GM18498 (cell line): ENCODE results near the gene SART3.

ENCODE experiments used
- ATAC-seq: cut with Tn5 transposase; IDR thresholded peaks from one replicate; pipeline ENCODE4 v1.9.1; 2021; ENCODE audit warnings: mild to moderate bottlenecking, moderate library complexity; ENCODE audit not compliant: unreplicated experiment

Gene SART3

DNA sequence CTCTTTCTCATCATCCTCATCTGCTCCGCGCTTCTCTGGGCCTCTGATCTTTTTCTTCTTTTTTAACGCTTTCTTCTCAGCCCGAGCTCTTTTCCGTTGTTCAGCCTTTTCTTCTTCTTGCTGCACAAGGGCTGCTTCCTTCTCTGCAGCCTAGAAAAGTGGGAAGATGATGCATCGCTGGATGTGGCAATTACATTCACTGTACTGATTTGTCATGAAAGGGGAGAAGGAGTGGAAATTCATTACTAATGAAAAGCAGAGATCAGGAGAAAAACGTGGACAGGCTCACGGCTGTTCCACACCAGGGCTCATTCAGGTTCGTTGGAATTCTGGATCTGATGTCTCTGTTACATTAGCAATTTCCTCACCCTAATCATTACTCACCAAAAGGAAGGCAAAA is 30.8 kb downstream of the SART3 start:
- ATAC-seq, result no peak

DNA sequence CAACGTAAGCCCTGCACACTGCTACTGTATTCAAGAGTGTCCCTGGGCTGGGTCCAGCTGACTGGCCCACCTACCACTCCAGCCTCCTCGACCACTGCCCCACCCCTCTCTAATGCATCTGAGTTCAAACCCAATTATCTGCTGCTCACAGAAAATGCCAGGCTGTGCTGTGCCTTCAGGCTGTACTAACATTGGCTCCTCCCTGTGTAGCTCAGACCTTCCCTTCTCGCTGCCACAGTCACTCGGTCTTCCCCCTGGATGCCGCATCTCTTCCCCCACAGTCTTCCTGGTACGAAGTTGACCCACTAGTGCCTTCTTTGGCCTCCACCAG is 33.8 kb downstream of the SART3 start:
- ATAC-seq, result no peak

DNA sequence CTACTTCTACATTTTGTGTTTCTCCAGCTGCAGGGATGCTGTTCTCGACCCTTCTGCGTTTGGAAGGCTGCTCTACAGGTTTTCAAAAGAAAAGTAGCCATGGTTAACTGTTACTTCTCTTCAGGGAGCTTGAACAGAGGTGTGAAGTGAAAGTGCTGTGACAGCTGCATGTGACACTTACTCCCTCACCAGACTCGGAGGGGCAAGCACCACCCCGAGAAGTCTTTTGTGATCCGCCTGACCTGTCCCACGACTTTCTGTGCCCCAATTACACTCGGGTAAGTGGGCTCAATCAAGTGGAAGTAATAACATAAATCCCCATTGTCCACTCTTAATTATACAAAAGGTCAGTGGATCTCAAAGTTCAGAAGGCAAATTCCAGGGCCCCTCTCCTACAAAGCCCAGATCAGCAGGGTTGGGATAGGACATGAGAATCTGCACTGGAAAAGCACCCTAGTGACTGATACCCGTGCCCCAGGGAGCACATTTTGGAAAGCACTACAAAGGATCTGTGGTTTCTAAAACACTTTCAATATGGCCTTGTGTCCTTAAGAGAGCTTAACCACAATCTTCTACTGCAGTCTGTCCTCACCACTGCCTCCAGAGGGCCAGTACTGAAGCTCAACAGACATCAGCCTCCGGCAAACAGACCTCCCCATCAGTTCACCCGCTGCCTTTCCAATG is 34.3 kb downstream of the SART3 start:
- ATAC-seq, result no peak

DNA sequence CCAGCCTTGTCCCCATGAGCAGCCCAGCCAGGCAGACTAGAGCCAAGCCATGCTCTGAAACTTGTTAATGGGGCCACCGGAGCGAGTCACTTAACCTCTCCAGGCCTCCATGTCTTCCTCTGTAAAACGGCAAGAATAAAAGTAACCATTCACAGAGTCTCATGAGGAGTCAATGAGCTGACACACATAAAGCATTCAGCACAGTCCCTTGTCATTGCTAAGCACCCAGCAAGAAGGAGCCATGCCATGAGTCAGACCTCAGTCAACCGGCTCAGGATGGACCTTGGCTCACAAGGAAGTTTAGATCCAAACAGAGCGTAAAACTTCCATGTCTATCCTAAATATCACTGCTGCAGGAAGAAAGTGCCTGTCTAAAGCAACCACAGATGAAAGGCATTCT is 35.3 kb downstream of the SART3 start:
- no peak for ATAC-seq

DNA sequence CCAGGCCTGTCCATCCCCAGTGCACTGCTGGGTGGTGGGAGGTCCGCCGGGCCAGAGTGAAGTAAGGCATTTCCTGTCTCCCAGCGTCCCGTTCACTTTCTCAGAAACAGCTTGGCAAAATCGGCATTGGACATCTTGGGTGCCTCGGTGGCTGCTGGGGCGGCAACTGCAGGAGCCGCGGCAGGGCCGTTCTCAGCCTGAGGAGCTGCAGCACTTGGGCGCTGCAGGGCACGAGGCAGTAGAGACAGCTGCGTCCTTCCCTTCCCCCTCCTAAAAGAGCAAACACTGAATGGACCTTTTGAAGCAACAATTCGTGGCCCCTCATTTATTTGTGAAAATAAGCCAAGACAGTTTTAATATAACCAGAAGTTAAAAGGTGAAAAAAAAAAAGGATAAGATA is 37.6 kb downstream of the SART3 start:
- no peak for ATAC-seq

DNA sequence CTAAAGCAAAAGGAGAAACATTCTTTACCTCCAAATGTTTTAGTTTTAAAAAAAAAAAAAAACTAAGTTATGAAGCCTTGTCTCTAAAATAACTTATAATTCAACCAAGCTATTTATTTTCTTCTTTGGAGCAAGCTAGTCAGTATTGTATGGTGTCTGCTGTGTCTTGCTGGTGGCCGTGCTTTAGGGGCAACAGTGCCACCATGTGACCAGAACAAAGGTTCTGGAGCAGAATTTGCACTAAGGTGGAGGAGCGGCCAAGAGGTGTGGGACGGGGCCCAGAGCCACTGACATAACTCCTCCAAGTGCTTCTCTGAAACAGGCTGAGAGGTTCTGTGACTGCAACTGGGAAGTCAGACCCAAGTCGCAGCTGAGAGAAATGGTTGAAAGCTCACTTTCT is 41.4 kb downstream of the SART3 start:
- ATAC-seq, result no peak

DNA sequence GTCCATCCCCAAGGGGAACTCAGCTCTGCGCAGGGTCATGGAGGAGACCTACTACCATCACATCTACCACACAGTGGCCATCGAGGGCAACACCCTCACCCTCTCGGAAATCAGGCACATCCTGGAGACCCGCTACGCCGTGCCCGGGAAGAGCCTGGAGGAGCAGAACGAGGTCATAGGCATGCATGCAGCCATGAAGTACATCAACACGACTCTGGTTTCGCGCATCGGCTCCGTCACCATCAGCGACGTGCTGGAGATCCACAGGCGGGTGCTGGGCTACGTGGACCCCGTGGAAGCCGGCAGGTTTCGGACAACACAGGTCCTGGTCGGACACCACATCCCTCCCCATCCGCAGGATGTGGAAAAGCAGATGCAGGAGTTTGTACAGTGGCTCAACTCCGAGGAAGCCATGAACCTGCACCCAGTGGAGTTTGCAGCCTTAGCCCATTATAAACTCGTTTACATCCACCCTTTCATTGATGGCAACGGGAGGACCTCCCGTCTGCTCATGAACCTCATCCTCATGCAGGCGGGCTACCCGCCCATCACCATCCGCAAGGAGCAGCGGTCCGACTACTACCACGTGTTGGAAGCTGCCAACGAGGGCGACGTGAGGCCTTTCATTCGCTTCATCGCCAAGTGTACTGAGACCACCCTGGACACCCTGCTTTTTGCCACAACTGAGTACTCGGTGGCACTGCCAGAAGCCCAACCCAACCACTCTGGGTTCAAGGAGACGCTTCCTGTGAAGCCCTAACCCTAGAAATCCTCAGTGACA is 42.1 kb downstream of the SART3 start:
- no peak for ATAC-seq

DNA sequence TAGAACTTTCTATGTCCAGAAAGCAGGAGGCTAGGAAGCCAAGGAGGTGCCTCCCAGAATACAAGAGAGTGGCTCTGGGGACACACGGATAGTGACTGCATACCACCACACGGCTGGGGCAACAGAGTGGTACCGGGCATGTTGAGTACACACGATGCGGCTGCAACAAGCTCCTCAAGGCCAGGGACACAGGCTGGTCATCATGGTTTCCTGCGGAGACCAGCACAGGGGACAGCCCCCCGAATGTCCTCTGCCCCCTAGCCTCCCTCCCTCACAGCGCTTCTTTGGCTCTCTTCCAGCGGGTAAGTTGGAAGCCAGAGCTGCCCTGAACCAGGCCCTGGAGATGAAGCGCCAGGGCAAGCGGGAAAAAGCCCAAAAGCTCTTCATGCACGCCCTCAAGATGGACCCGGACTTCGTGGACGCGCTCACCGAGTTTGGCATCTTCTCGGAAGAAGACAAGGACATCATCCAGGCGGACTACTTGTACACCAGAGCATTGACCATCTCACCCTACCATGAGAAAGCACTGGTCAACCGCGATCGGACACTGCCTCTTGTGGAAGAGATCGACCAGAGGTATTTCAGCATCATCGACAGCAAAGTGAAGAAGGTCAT is 42.8 kb downstream of the SART3 start:
- no peak for ATAC-seq

DNA sequence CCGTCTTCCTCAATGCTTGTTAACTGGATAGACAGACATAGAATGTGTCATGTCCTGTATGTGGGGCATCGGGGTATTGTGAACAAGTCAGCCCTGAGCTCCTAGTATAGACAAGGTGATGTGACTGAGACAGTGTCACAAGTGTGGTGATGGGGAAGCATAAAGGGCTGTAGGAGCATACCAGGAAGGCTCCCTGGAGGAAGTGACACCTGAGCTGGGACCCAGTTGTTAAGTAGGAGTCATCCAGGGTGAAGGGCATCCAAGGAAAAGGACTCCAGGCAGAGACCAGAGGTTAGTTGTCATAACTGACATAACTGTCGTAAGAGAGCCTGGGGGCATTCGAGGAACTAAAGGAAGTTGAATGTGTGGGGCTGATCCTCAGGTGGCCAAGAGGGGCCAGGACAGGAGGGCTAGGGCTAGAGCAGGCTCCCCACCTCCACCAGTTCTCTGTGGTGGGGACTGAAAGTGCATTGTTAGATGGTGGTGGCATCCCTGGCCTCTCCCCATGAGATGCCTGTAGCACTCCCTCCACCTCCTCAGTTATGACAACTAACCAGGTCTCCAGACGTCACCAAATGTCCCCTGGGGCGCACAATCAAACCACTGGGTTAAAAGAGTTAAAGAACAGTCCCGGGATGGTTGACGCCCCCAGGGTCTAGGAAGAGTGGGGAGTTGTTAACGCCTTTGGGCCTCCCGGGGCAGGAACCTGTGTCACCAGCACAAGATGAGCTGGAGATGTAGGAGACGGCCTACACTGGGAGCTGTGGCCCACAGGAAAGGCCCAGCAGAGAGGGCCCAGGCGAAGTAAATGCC is 43.5 kb downstream of the SART3 start:
- no peak for ATAC-seq

DNA sequence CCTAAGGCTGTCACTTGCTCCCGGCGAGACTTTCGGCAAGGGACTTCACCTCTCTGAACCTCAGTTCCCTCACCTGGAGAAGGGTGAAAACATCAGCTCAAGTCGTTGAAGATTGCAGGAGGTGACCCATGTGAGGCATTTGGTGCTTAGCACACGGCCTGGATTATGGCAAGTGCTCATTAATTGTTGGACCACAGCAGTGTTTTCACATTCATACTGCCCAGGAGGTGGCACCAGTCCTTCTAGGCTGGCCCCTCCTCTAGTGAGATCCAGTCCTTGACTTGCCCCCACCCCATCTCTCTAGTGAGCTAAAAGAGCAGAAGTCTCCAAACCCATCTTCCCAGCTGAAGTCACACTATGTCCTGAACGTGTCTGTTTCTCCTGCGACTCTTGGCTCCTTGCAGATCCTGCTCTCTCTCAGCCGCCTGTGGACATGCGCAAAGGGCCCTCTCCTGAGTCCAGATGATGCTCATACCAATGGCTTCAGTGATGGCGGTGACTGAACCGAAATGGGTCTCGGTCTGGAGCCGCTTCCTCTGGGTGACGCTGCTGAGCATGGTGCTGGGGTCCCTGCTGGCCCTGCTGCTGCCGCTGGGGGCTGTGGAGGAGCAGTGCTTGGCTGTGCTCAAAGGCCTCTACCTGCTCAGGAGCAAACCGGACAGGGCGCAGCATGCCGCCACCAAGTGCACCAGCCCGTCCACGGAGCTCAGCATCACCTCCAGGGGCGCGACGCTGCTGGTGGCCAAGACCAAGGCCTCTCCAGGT is 44.3 kb downstream of the SART3 start:
- no peak for ATAC-seq

DNA sequence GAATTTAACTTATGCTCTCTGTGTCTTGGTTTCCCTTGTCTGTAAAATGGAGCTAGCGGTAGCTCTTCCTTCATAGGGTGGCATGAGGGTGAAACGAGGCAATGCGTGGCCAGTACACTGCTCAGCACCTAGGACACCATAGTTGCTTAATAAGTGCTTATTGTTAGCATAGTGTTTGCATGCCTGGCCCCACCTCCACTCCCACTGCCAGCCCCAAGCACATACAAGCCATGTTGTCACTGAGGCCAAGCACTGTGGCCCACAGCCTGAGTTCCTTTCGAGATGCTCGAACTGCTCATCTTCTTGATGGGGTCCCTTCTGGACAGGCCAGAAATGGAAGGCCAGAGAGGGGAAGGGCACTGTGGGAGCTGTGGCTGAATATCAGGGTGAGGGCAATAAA is 45.1 kb downstream of the SART3 start:
- ATAC-seq, result no peak

DNA sequence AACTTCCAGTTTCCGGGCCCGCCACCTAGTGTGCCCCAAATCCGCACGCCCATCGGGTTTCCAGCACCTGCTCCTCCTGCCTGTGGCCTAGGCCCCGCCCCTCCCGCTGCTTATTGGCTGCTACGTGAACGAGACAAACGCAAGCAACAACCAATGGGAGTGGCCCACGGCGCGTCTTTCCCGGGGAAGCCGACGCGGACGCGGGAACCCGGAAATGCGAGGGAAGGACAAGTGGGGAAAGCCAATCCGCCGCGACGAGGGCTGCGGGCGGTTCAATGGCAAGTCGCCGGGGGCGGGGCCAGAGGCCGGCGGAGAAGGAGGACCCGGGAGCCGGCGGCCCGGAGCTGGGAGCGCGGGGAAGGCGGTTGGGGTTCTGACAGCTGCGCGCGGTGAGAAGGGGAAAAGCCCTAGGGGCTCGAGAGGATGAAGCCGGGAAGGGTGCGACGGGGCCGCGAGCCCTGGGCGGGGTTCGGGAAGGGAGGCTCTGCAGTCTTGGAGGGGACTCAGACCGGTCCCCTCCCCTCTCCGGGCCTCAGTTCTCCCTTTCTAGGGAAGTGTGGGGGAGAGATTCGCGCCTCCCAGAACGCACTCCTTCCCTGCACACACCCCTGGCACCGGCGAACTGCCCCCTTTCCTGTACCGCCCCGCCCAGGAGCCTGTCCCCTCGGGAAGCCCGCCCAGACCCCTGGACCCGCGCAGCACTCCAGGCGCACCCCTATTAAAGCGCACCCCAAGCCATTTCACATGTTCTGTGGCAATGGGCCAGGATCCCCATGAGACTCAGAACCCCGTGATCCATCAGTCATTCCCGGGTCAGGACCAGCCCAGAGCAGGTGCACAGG is 45.8 kb downstream of the SART3 start, which contains the start of gene FICD:
TSS of gene FICD (plus strand) at position 305 of the 842 bp plus-strand sequence. CDS start 1,696 bp downstream, outside the sequence.
- peak; percentile 91 for ATAC-seq

DNA sequence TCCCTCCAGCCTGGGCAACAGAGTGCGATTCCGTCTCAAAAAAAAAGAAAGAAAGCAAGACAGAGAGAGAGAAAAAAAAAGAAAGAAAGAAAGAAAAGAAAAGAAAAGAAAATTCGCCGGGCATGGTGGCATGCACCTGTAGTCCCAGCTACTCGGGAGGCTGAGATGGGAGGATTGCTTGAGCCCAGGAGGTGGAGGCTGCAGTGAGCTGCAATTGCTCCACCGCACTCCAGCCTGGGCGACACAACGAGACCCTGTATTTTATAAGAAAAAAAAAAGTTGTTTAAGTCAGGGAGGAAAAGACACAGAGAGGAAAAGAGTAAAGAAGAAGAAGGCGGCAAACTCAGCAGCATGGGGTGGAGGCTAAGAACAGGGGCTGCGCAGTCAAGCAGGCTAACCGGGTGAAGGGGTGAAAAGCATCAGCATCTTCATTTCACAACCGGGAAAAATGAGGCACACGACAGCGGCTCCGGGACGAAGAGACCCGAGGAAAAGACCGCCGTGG is 46.5 kb downstream of the SART3 start:
- ATAC-seq, result peak; percentile 11

DNA sequence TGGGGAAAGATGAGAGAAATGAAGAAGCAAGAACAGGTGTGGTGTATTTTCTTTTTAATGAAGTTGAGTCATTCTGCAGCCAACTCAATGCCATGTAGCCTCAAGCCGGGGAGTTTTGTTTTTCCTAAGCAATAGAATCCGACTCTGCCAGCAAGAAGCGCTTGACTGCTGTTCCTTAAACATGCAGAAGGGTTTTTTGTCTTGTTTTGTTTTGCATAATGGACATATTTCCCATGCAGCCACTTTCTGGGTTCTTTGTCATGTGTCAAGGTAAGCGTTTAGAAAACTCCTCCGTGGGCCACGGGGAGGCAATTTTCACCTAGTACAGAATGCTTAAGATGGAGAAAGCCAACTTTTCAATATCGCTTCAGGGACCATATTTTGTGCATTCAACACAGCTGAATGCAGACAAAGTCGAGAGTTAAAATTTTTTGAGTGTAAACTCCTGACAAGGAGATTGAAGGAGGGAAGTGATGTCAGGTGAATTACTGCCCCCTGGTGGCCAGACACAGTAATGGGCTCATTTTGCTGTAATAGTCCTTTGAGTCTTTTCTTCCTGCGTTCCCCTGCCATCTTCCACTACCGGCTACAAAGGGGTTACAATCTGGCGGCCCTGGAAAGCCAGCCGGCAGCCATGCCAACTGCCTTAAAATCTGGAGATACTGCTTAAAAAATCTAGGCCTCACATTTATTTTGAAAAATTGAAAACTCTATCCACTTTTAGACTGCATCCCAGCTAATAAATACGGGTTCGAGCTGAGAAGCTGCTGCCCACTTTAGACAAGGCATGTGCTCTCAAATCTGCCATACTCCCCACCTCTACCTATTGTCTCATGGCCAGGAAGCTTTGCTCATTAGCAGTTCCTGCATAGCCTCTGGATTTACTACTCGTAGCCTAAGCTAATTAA is 49.1 kb downstream of the SART3 start:
- ATAC-seq, result no peak

DNA sequence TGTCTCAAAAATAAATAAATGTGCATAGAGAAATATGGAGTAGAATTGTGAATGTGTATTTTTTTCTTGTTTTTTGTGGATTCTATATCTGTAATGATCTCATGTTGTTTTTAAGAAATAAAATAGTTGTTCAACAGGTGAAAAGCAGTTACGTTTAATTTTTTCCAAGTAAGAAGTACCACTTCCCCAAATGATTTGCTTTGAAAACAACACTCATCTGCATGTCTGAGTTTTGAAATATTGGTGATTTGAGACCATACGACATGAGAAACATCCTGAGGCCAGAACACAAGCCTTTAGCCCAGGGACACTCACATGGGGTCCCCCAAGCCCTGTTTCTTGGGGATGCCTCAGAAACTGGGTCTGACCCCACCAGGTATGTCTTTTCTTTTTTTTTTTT is 50.1 kb downstream of the SART3 start:
- ATAC-seq, result no peak

DNA sequence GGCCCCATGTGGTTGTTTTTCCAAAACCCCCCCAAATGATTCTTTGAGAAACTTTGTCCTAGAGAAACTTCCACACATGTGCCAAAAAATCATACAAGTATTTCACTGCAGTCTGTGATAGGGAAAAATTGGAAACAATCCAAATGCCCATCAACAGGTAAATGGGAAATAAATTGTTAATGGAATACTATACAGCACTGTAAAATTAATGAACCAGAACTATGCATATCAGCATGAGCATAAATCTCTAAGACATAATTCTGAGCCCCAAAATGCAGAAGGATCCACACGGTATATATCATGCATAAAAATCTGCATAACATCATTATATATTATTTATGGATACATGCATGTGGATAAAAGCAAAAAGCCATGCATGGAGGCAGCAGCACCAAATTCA is 51.2 kb downstream of the SART3 start:
- ATAC-seq, result no peak

DNA sequence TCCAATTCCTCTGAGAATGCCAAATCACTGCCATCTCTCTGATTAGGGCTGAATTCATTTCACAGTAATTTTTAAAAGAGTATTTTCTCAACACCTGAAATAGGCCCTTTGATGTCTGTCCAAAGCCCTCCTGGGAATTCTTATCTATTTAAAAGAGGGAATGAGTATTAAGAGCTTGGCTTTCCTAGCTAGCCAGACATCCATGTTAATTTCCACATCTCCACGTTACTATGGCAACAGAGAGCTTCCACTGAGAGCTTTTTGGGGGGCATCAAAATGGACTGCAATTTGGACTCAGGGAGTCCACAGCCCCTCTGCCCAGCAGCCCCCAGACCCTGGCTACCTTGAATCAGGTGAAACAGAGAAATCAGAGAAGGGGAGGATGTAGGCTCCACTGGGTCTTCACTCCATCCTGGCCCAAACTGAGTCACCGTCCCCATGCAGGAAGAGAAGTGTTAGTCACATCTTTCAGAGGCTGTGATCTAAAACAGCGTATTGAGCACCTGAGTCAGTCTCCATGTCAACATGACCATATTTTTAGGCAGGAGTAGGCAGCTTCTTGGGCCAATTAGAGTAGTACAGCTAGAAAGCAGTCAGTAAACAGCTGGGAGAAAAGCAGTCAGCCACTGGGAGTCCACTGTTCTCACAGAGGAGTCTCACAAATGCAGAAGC is 52.9 kb downstream of the SART3 start:
- no peak for ATAC-seq

DNA sequence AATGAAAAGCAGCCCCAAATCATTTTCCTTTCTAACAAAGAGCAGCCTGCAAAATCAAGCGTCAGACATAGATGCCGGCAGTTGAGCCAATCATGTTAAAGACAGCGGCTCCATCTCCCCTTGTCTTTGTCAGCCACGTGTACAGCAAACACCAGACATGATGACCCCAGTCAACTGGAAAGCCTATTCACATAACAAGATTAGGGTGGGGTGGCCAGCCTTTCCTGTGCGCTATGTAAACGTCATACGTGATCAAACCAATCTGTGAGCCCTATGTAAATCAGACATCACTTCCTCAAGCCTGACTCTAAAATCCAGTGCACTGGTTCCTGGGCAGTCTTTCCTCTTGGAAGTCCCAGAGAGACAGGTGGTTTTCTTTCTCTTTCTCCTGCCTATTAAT is 55.8 kb downstream of the SART3 start:
- no peak for ATAC-seq
